NT2/D1 (cell line): ENCODE measurements around the gene GALNT7.
A peak's percentile ranks its signal among the peaks of the same experiment; 100 is the strongest.

ENCODE experiments used
- DNase-seq: peaks from one replicate; pipeline ENCODE4 v3.0.0-alpha.2; 2011; ENCODE audit warnings: low read depth, low spot score
- H3K27me3 ChIP-seq: 2 replicates; pipeline ENCODE4 v1.6.0; 2011; ENCODE audit warnings: mild to moderate bottlenecking; ENCODE audit not compliant: insufficient read length, insufficient read depth
- H3K36me3 ChIP-seq: 2 replicates; pipeline ENCODE4 v1.6.1; 2011; ENCODE audit warnings: mild to moderate bottlenecking, low read length, mixed read lengths; ENCODE audit not compliant: insufficient read depth, insufficient read length
- H3K4me1 ChIP-seq: 2 replicates; pipeline ENCODE4 v1.5.1; 2011; ENCODE audit not compliant: insufficient read depth, insufficient read length
- H3K4me3 ChIP-seq: 2 replicates; pipeline ENCODE4 v1.5.1; 2011; ENCODE audit warnings: low read depth; ENCODE audit not compliant: insufficient read length
- H3K9ac ChIP-seq: 2 replicates; pipeline ENCODE4 v1.6.0; 2011; ENCODE audit warnings: low read depth; ENCODE audit not compliant: insufficient read length
- H3K9me3 ChIP-seq: 2 replicates; pipeline ENCODE4 v1.5.1; 2011; ENCODE audit warnings: mild to moderate bottlenecking, low read length; ENCODE audit not compliant: insufficient read depth
- SUZ12 ChIP-seq: IDR thresholded peaks from 2 replicates; pipeline ENCODE4 v1.6.1; 2011; ENCODE audit not compliant: insufficient read length, insufficient read depth; ENCODE audit errors: extremely low read depth
- YY1 ChIP-seq: IDR thresholded peaks from 2 replicates; pipeline ENCODE4 v1.6.1; 2011; ENCODE audit not compliant: insufficient read length, insufficient read depth
- ZNF274 ChIP-seq: IDR thresholded peaks from 2 replicates; pipeline ENCODE4 v1.6.1; 2011; ENCODE audit warnings: mild to moderate bottlenecking, low read depth, low read length

Gene GALNT7

DNA sequence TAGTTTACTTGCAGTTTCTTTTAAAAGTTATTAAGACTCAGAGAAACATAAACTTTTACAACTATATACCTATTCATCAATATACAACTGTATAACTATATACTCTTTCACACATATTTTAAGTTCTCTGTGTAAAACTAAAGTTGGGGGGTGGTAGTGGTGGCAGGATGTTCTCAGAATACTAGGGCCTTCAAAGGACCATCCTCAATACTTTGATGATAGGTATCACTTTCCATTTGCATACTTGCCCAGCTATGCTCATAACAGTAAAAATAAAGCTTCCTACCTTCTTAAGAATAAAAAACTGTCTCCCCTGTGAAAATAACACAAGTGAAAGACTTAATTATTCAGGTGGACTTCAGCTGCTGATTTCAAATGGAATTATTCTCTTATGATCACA is 2.9 kb upstream of the GALNT7 start:
- no peak overlapping the region for H3K4me3 ChIP-seq
- H3K4me1 ChIP-seq = no peaks in the 10 kb centered on the region
- no peaks in the 10 kb centered on the region for H3K27me3 ChIP-seq
- TF ChIP-seq SUZ12 (no peak), ZNF274 (no peak), YY1 (no peak)
- peaks cover 28% of the 10 kb centered on the region for H3K36me3 ChIP-seq
- no peaks in the 10 kb centered on the region for H3K9me3 ChIP-seq
- no peak for DNase-seq
- no peak overlapping the region for H3K9ac ChIP-seq

DNA sequence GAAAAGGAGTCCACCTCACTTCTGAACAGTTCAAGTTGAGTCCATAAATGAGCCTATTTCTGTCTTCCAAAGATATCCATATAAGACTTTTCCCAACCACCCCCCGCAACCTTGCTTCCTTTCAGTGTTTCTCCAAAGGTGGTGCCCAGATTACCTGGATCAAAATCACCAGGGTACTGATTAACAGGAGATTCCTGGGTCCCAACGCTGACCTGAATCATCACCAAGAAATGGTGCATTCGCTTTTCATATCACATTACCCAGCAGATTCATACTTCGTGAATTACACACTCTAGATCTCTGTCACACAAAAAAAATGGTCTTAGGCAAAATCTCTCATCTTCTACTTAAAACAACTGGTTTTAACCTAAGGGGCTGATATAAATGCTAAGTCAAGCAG is 2.1 kb upstream of the GALNT7 start:
- Histone ChIP-seq H3K36me3 (peaks cover 28% of the 10 kb centered on the region), H3K9ac (no peak overlapping the region), H3K4me3 (no peak overlapping the region), H3K4me1 (no peaks in the 10 kb centered on the region), H3K9me3 (no peaks in the 10 kb centered on the region), H3K27me3 (no peaks in the 10 kb centered on the region)
- TF ChIP-seq YY1 = no peak
- TF ChIP-seq ZNF274 = no peak
- no peak for TF ChIP-seq SUZ12
- DNase-seq = no peak

GRCh38 chr4:173167758-173168395 is 734 bp upstream of the GALNT7 start:
- peaks cover 2% of the 10 kb centered on the region for H3K4me1 ChIP-seq
- no peaks in the 10 kb centered on the region for H3K27me3 ChIP-seq
- DNase-seq = no peak
- TF ChIP-seq YY1 (no peak), ZNF274 (no peak), SUZ12 (no peak)
- peak overlapping the region; percentile 92 for H3K9ac ChIP-seq
- no peaks in the 10 kb centered on the region for H3K9me3 ChIP-seq
- H3K4me3 ChIP-seq = peak overlapping the region; percentile 68
- peaks cover 24% of the 10 kb centered on the region for H3K36me3 ChIP-seq

- TF ChIP-seq ZNF274 (no peak), SUZ12 (no peak), YY1 (no peak)
- no peak for DNase-seq
- no peaks in the 10 kb centered on the region for H3K9me3 ChIP-seq
- peak overlapping the region; percentile 84 for H3K9ac ChIP-seq
- H3K27me3 ChIP-seq = no peaks in the 10 kb centered on the region
- H3K4me1 ChIP-seq = peaks cover 2% of the 10 kb centered on the region
- H3K36me3 ChIP-seq = peaks cover 18% of the 10 kb centered on the region
- peak overlapping the region; percentile 67 for H3K4me3 ChIP-seq
Measured at GRCh38 chr4:173169178-173169427, 492 bp downstream of the GALNT7 start.

DNA sequence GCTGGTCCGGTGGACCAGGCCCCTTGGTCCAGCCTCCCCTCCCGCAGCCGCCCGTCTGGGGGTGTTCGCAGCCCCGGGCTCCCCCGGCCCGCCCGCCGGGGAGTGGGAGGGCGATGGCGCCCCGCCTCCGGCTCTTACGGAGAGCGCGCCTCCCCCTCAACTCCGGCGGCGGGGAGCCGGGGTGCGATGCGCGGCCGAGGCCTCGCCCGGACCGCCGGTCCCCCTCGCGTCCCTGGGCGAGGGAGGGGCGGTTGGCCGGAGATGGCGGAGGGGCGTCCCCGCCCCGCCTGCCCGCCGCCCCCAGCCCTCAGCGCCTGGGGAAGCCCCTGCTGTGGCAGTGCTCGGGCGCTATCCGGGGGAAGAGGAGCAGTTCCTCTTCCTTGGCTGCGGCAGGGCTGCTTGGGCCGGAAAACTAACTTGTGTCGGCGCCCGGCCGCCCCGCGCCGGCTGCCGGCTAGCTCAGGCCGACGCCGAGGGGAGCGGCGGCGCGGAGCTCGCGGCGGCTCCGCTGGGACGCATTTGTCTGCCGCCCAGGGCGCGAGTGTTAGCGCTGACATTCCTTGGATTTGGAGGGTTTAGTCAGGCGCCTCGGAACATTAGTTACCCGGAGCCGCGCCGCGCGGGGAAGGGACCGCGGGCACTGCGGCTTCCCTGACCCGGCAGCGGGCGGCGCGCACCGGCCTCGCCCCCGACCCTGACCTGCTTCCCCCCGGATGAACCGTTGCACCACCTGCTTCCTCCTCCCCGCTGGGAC is 994 bp downstream of the GALNT7 start:
- H3K36me3 ChIP-seq = peaks cover 14% of the 10 kb centered on the region
- TF ChIP-seq SUZ12 = no peak
- TF ChIP-seq YY1 = no peak
- no peak for TF ChIP-seq ZNF274
- H3K9me3 ChIP-seq = no peaks in the 10 kb centered on the region
- peak overlapping the region; percentile 67 for H3K4me3 ChIP-seq
- DNase-seq = no peak
- no peaks in the 10 kb centered on the region for H3K27me3 ChIP-seq
- H3K9ac ChIP-seq = peak overlapping the region; percentile 84
- peaks cover 2% of the 10 kb centered on the region for H3K4me1 ChIP-seq

GRCh38 chr4:173170182-173170778 is 1.7 kb downstream of the GALNT7 start:
- H3K9ac ChIP-seq = peak overlapping the region; percentile 84
- peaks cover 2% of the 10 kb centered on the region for H3K4me1 ChIP-seq
- H3K4me3 ChIP-seq = peak overlapping the region; percentile 67
- H3K36me3 ChIP-seq = peaks cover 7% of the 10 kb centered on the region
- H3K27me3 ChIP-seq = no peaks in the 10 kb centered on the region
- no peaks in the 10 kb centered on the region for H3K9me3 ChIP-seq
- TF ChIP-seq YY1 = no peak
- no peak for DNase-seq

DNA sequence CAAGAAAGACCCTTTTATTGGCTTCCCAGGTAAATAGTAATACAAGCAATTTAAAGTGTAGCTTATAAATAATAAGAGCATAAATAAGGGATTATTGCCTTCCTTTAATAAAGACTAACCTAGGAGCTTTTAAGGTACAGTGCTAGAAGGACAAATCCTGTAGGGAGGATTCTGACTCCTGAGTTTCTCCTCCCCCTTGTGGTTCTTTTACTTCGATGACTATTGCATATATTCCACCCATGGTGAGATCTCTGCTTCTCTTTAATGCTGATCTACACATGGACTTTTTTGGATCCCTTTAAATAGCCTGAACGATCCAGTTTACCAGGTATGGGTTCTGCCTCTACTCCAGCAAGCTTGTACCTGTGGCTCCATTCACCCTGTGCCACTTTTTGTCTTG is 2.5 kb downstream of the GALNT7 start:
- H3K9ac ChIP-seq = no peak overlapping the region
- DNase-seq = no peak

More for the DNA sequence above, 2.5 kb downstream of the GALNT7 start:
- no peaks in the 10 kb centered on the region for H3K27me3 ChIP-seq
- no peaks in the 10 kb centered on the region for H3K9me3 ChIP-seq
- H3K4me1 ChIP-seq = peaks cover 2% of the 10 kb centered on the region
- peaks cover 3% of the 10 kb centered on the region for H3K36me3 ChIP-seq
- no peak overlapping the region for H3K4me3 ChIP-seq
- TF ChIP-seq ZNF274 (no peak), YY1 (no peak), SUZ12 (no peak)
